Activated CD4-positive, alpha-beta T cell treated with anti-CD3 and anti-CD28 coated beads for 36 hours (primary cell): Measurements from ENCODE around the gene ANKRD13D. TPM values are rescaled to one million over a fixed set of nuclear protein-coding genes. Genes with fewer than 3 reads are reported as not detected.
"Not testable (repeated sequence)": the region's sequence is repeated elsewhere in the genome, so short reads cannot be mapped to it uniquely, and the experiment has no call there.

ENCODE experiments used
- ATAC-seq: fragments of 200-7000 bp; cut with Tn5 transposase; one replicate; pipeline ENCODE4 v1.10.0; 2021; ENCODE audit warnings: mild to moderate bottlenecking, moderate library complexity
- CTCF ChIA-PET: fragments of 350-600 bp; sonication (Branson Sonifier 250); formaldehyde crosslinking; loops from one replicate; lab custom pipeline; 2021; ENCODE audit warnings: antibody characterized with exemption; lab: Charles Lee
- POLR2A ChIA-PET: fragments of 350-600 bp; sonication (Branson Sonifier 250); formaldehyde crosslinking; loops from one replicate; lab custom pipeline; 2021; ENCODE audit warnings: antibody characterized with exemption, inconsistent platforms; lab: Charles Lee
- DNase-seq: peaks from one replicate; pipeline ENCODE4 v3.0.0-alpha.2; 2020
- H3K27ac Mint-ChIP-seq: one replicate; pipeline ENCODE4 v1.8.0; 2021; ENCODE audit warnings: mixed read lengths
- H3K27me3 Mint-ChIP-seq: one replicate; pipeline ENCODE4 v1.8.0; 2021; ENCODE audit warnings: mixed read lengths
- H3K36me3 Mint-ChIP-seq: one replicate; pipeline ENCODE4 v1.8.0; 2021; ENCODE audit warnings: low read depth, mixed read lengths
- H3K4me1 Mint-ChIP-seq: one replicate; pipeline ENCODE4 v1.8.0; 2021; ENCODE audit warnings: mixed read lengths
- H3K4me3 Mint-ChIP-seq: one replicate; pipeline ENCODE4 v1.8.0; 2021; ENCODE audit warnings: mild to moderate bottlenecking, moderate library complexity, mixed read lengths
- H3K9me3 Mint-ChIP-seq: one replicate; pipeline ENCODE4 v1.8.0; 2021; ENCODE audit warnings: low read depth, mixed read lengths
- intact Hi-C, 2 experiments: fragments of 100-400 bp; cut with DNase I in 1 of 2; cut with micrococcal nuclease in 1 of 2; formaldehyde crosslinking; loops; one replicate each; pipeline versions ENCODE4 v1.14.2 to v1.15.1; 2022 to 2024; cut with DNase I, micrococcal nuclease
- total RNA-seq, 2 experiments: library from RNA; stranded (reverse); gene quantifications; one replicate each; pipeline ENCODE4 v1.2.3, GENCODE V29; 2021

ANKRD13D gene
- total RNA-seq, 2 experiments from 2014 or later, result 44.9 to 69.5 TPM

DNA sequence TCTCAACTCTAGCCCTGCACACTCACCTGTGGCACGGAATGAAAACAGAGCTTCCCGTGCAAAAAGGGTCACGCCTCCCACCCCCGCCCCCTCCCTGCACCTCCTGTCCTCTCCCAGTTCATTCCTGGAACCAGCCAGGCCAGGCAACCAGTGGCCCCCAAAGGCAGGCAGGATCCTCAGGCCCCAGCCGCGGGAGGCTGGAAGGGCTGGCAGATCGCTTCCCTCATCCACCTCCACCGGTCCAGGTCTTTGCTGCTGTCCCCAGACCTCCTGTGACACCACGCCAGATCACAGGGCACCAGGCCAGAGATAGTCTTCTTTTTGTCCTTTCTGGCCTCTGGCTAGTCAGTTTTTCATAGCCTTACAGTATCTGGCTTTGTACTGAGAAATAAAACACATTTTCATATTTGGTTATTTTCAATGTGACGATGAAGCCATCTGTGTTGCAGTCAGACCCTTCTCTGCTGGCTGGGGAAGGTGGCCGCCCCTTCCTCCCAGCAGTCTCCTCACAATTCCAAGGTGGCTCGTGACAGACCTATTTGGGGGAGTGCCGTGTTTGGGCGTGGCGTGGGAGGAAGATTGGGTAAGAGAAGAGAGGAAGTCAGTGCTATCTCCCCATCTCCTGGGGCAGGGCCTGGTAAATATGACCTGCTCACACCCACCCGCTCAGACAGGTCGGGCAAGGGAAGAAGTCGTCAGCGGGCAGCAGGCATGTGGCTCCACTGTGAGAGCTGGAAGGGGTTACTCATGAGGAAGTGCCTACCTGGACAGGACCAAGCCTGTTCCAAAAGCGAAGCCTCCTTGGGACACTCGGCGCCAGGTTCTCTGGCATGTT, 23.3 kb downstream of the ANKRD13D start:
- no peak overlapping the region for H3K4me3 Mint-ChIP-seq
- no peaks in the 10 kb centered on the region for H3K27me3 Mint-ChIP-seq
- no peaks in the 10 kb centered on the region for H3K9me3 Mint-ChIP-seq
- ATAC-seq (no peak), DNase-seq (peak; percentile 57)
- H3K36me3 Mint-ChIP-seq, result no peaks in the 10 kb centered on the region
- H3K4me1 Mint-ChIP-seq, result peaks cover 29% of the 10 kb centered on the region
- H3K27ac Mint-ChIP-seq, result peak overlapping the region; percentile 85
- intact Hi-C loops, result no loop called here
- ChIA-PET POLR2A (no interaction called here), CTCF (interaction anchor here (1.0 to 1.5 kb wide), 2 partner anchors 50 kb away, joined by 3 read pairs; no protein-coding TSS in a partner anchor)

DNA sequence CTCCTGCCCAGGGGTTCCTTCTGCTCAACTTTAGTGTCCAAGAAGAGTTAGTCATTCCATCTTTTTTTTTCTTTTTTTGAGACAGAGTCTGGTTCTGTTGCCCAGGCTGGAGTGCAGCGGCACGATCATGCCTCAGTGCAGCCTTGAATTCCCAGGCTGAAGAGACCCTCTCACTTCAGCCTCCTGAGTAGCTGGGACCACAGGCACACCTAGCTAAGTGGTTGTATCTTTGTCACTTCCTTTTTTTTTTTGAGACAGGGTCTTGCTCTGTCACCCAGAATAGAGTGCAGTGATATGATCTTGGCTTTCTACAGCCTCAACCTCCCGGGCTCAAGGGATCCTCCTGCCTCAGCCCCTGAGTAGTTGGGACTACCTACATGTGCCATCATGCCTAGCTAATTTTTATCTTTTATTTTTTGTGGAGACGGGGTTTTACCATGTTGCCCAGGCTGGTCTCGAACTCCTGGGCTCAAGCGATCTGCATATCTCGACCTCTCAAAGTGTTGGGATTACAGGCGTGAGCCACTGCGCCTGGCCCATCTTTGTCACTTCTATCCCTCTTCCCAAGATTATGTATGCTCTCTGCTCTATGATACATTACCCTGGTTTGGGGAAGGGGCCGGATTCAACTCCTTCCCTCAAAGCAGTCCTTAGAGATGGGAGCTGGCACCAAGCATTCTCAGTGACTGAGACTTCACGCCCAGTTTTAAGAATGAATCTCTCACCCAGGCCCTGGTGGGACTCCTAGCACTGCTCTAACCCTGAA, 24.2 kb downstream of the ANKRD13D start:
- Mint-ChIP-seq H3K36me3 (no peaks in the 10 kb centered on the region), H3K4me3 (no peak overlapping the region)

DNA sequence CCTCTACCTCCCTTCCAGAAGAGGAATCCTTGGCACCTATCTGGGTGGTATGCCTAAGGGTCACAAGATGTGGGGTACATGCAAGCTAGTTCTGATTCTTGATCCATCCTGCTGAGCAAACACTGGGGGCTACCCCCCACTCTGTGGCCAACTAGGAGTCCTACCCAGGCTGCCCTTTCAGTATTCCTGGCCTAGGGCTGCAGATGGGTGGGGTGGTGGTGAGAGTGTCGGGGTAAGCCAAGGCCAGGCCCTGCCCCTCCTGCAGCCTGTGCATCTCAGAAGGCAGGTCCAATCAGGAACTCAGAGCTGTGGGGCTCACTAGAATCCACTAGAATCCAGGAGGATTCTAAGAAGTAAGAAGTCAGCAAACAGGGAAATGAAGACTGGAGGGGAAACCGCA, 25.1 kb downstream of the ANKRD13D start:
- peaks cover 38% of the 10 kb centered on the region for H3K4me1 Mint-ChIP-seq
- intact Hi-C loops, result no loop called here
- no peak for ATAC-seq

More for the DNA sequence above, 24.2 kb downstream of the ANKRD13D start:
- peaks cover 31% of the 10 kb centered on the region for H3K4me1 Mint-ChIP-seq
- H3K27ac Mint-ChIP-seq, result peak overlapping the region; percentile 47
- no peaks in the 10 kb centered on the region for H3K9me3 Mint-ChIP-seq
- no peaks in the 10 kb centered on the region for H3K27me3 Mint-ChIP-seq
- DNase-seq, result no peak
- intact Hi-C loops, result no loop called here
- CTCF ChIA-PET, result interaction anchor here (0.6 to 1.2 kb wide), 5 partner anchors 36 to 1244 kb away, joined by 3 to 5 read pairs (median 3); no protein-coding TSS in a partner anchor
- ATAC-seq, result no peak
- POLR2A ChIA-PET, result interaction anchor here (0.6 kb wide), 1 partner anchor 8 kb away, joined by 5 read pairs; no protein-coding TSS in a partner anchor

DNA sequence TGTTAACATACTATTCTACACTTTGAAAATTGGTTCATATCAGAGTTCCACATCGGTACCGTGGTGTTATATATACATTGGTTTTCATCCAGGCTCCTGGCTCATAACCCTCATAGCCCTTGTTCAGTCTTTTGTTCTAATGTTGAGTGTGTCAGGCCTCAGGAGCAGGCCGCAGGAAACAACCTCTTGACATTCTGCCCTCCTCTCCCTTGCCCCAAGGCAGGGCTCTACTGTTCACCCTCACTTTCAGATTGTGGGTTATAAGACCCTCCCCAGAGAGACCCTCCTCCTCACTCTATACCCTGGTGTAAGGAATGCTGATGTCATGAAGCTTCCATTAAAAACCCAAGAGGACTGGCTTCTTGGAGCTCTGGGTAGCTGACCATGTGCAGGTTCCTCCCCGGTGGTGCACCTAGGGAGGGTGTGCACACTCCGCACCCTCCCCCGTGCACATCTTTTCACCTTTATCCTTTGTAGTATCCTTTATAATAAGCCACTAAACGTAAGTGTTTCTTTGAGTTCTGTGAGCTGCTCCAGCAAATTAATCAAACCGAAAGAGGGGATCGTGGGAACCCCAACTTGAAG, 26.3 kb downstream of the ANKRD13D start:
- Mint-ChIP-seq H3K4me1 (peaks cover 38% of the 10 kb centered on the region), H3K27ac (peak overlapping the region; percentile 51), H3K27me3 (peaks cover 3% of the 10 kb centered on the region), H3K4me3 (peak overlapping the region; percentile 39), H3K9me3 (no peaks in the 10 kb centered on the region), H3K36me3 (no peaks in the 10 kb centered on the region)
- ChIA-PET POLR2A (no interaction called here), CTCF (interaction anchor here (0.6 to 4.2 kb wide), 2 partner anchors 52 to 1752 kb away, joined by 3 to 44 read pairs; no protein-coding TSS in a partner anchor)
- ATAC-seq, result no peak
- no peak for DNase-seq
- intact Hi-C loops, result no loop called here

More for the DNA sequence above, 25.1 kb downstream of the ANKRD13D start:
- Mint-ChIP-seq H3K27ac (peak overlapping the region; percentile 25), H3K36me3 (no peaks in the 10 kb centered on the region), H3K4me3 (no peak overlapping the region), H3K27me3 (peaks cover 3% of the 10 kb centered on the region), H3K9me3 (no peaks in the 10 kb centered on the region)
- ChIA-PET CTCF (interaction anchor here (0.9 to 1.2 kb wide), 4 partner anchors 9 to 67 kb away, joined by 3 to 5 read pairs (median 4); no protein-coding TSS in a partner anchor), POLR2A (no interaction called here)
- no peak for DNase-seq

DNA sequence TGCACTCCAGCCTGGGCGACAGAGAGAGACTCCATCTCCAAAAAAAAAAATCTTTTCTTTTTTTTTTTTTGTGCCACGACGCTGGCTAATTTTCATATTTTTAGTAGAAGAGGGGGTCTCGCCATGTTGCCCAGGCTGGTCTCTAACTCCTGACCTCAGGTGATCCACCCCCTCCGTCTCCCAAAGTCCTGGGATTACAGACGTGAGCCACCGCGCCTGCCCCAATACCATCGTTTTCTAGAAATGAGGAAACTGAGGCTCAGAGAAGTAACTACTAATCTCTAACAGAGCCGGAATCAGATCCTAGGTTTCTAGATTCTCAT, 27.7 kb downstream of the ANKRD13D start:
- intact Hi-C loops, result loop anchor here (1.0 to 2.0 kb wide), 11 partner anchors 14 to 359 kb away; partner anchors contain the start of genes GRK2 (in 2 of the 2), ANKRD13D (in 1 of the 2), PC (in 1 of the 2) and POLD4 (in 1 of the 2)
- Mint-ChIP-seq H3K27me3 (peaks cover 3% of the 10 kb centered on the region), H3K27ac (peak overlapping the region; percentile 95), H3K36me3 (no peaks in the 10 kb centered on the region), H3K4me1 (peaks cover 33% of the 10 kb centered on the region), H3K9me3 (no peaks in the 10 kb centered on the region), H3K4me3 (peak overlapping the region; percentile 84)
- ATAC-seq (no peak), DNase-seq (no peak)
- ChIA-PET CTCF (interaction anchor here (0.6 to 4.2 kb wide), 29 partner anchors 9 to 221 kb away, joined by 3 to 44 read pairs (median 7); partner anchors contain the start of genes ANKRD13D, CLCF1, GRK2 and POLD4), POLR2A (interaction anchor here (0.6 to 1.8 kb wide), 6 partner anchors 28 to 567 kb away, joined by 3 to 9 read pairs (median 4); partner anchors contain the start of genes ANKRD13D and GRK2)

DNA sequence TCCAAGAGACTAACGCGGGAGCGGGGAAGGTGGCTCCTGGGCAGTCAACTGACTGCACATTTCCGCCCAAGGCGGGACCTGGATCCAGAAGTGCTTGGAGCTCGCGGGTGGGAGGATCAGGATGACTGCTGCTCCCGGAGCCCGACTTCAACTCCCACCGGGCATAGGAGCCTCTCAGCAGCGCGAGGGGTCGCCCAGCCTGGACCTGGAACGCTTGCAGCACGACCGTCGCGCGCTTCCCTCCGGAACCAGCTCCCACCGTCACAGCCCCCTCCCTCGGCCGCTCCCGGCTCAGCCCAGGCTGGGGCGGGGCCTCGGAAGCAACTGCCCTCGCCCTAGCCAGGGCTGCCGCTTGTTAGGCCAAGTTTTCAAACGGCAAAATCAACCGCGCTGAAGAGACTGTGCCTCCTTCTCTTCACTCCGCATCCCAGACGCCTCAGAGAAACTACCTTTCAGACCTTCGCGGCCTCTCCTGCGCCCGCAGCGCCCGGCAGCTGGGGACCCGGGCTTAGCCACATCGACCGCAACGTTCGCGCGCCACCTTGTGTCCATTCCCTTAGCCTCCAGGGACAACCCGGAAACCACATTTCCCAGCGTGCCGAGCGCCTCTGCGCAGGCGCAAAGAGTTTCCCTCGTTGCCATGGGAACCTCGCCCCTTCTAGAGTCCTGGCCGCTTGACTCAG, 28.2 kb downstream of the ANKRD13D start:
- CTCF ChIA-PET, result interaction anchor here (0.6 to 4.2 kb wide), 33 partner anchors 9 to 287 kb away, joined by 3 to 44 read pairs (median 7); partner anchors contain the start of genes ANKRD13D, CLCF1, GRK2 and POLD4
- POLR2A ChIA-PET, result interaction anchor here (0.7 to 1.8 kb wide), 7 partner anchors 29 to 151 kb away, joined by 3 to 9 read pairs (median 4); partner anchors contain the start of genes ANKRD13D and GRK2
- peaks cover 3% of the 10 kb centered on the region for H3K27me3 Mint-ChIP-seq
- peaks cover 28% of the 10 kb centered on the region for H3K4me1 Mint-ChIP-seq
- intact Hi-C loops, result loop anchor here (1.0 to 2.0 kb wide), 11 partner anchors 15 to 359 kb away; partner anchors contain the start of genes GRK2 (in 2 of the 2), ANKRD13D (in 1 of the 2), PC (in 1 of the 2) and POLD4 (in 1 of the 2)
- no peaks in the 10 kb centered on the region for H3K9me3 Mint-ChIP-seq
- DNase-seq (peak; percentile 99), ATAC-seq (peak; percentile 83)
- no peaks in the 10 kb centered on the region for H3K36me3 Mint-ChIP-seq
- H3K27ac Mint-ChIP-seq, result peak overlapping the region; percentile 95
- peak overlapping the region; percentile 84 for H3K4me3 Mint-ChIP-seq

DNA sequence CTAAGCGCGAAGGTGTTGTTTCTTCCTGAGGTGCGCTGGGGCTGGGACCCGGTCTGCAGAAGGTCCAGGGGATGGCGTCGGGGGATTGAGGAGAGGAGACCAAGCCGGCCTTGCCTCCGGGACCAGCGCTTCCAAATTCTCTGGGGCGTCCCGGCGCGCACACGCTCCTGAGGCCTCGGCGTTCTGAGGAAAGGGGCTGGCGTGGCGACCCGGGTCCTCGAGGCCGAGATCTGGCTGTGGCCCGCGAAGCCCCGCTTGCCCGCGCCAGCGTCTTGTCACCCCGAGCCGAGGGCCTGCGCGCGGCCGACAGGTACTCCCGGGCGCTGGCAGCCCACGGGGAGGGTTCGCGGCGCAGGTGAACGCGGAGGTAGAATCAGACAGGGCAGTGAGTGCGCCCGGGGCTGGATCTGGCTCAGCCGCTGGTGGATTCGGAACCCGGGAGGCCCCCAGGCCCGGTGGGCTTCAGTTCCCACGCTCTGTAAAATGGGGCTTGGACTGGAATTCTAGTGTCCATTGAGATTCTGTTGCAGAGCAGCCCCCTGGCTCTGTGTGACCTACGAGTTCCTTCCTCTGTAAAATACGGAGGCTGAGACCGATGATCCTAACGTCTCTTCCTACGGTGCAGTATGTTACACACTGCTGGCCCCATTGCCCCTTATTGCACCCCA, 28.9 kb downstream of the ANKRD13D start:
- Mint-ChIP-seq H3K4me3 (peak overlapping the region; percentile 84), H3K36me3 (no peaks in the 10 kb centered on the region), H3K27me3 (peaks cover 3% of the 10 kb centered on the region), H3K27ac (peak overlapping the region; percentile 95), H3K4me1 (peaks cover 21% of the 10 kb centered on the region), H3K9me3 (no peaks in the 10 kb centered on the region)
- ChIA-PET POLR2A (interaction anchor here (0.7 to 1.8 kb wide), 7 partner anchors 29 to 150 kb away, joined by 3 to 9 read pairs (median 4); partner anchors contain the start of genes ANKRD13D and GRK2), CTCF (interaction anchor here (0.8 to 4.2 kb wide), 31 partner anchors 10 to 236 kb away, joined by 3 to 44 read pairs (median 7); partner anchors contain the start of genes ANKRD13D, CLCF1, GRK2 and POLD4)
- DNase-seq (no peak), ATAC-seq (peak; percentile 8)
- intact Hi-C loops, result loop anchor here (1.0 to 2.0 kb wide), 11 partner anchors 15 to 360 kb away; partner anchors contain the start of genes GRK2 (in 2 of the 2), ANKRD13D (in 1 of the 2), PC (in 1 of the 2) and POLD4 (in 1 of the 2)

DNA sequence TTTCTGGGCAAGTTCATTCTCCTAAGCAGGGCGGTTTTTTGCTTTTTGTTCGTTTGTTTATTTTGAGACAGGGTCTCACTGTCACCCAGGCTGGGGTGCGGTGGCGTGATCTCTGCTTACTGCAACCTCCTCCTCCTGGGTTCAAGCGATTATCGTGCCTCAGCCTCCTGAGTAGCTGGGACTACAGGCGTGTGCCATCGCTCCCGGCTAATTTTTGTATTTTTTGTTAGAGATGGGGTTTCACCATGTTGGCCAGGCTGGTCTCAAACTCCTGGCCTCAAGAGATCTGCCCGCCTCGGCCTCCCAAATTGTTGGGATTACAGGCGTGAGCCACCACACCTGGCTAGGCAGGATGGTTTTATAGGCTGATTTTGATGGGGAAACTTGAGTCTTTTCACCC, 29.8 kb downstream of the ANKRD13D start:
- H3K27me3 Mint-ChIP-seq, DNase-seq, H3K27ac Mint-ChIP-seq, H3K36me3 Mint-ChIP-seq, ATAC-seq, POLR2A ChIA-PET, H3K9me3 Mint-ChIP-seq, intact Hi-C loops: not testable (repeated sequence)
- peaks cover 15% of the 10 kb centered on the region for H3K4me1 Mint-ChIP-seq
- CTCF ChIA-PET, result interaction anchor here (0.6 to 4.0 kb wide), 9 partner anchors 10 to 299 kb away, joined by 3 to 39 read pairs (median 7); partner anchors contain the start of gene POLD4
- H3K4me3 Mint-ChIP-seq, result peak overlapping the region; percentile 84

DNA sequence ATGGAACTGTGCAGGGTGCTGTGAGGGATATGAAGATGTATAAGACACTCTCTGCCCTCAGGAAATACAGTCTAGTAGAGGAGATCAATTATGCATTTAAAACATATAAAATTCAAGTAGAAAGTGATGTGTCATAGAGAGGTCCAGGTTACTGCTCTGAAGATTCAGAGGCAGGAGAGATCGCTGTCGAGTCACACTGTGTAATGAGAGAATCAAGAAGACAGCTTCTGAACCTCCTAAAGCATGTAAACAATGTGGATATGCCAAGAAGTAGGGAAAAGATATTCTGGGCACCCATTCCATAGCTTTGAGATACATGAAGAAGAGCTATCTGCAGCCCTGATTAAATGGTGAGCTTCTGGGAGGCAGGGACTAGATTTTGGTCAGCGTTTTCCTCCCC, 30.9 kb downstream of the ANKRD13D start:
- no peaks in the 10 kb centered on the region for H3K9me3 Mint-ChIP-seq
- no peak for ATAC-seq
- CTCF ChIA-PET, result interaction anchor here (1.0 to 4.6 kb wide), 7 partner anchors 15 to 80 kb away, joined by 3 to 39 read pairs (median 6); partner anchors contain the start of genes POLD4 and SSH3
- POLR2A ChIA-PET, result no interaction called here
- peaks cover 12% of the 10 kb centered on the region for H3K4me1 Mint-ChIP-seq
- no peak overlapping the region for H3K27ac Mint-ChIP-seq
- no peak overlapping the region for H3K4me3 Mint-ChIP-seq
- peaks cover 3% of the 10 kb centered on the region for H3K27me3 Mint-ChIP-seq
- intact Hi-C loops, result no loop called here
- no peaks in the 10 kb centered on the region for H3K36me3 Mint-ChIP-seq
- no peak for DNase-seq
